GM23248 (cell line): ENCODE results near the gene CD63.

Experiments
- EZH2 ChIP-seq: fragments of 200-600 bp; sonication (generic); IDR thresholded peaks from 2 replicates; pipeline ENCODE4 v1.6.1; 2018; ENCODE audit warnings: antibody characterized with exemption, mild to moderate bottlenecking; ENCODE audit not compliant: insufficient read depth, poor library complexity, severe bottlenecking
- EZH2phosphoT487 ChIP-seq: fragments of 200-600 bp; sonication (generic); IDR thresholded peaks from 2 replicates; pipeline ENCODE4 v1.6.1; 2018; ENCODE audit warnings: antibody characterized with exemption, moderate library complexity, mild to moderate bottlenecking, low read depth; ENCODE audit not compliant: insufficient read depth

- TF ChIP-seq EZH2phosphoT487: no peak
- TF ChIP-seq EZH2: no peak
These were observed 43.1 kb downstream of the CD63 start for GRCh38 chr12:55685671-55686070.
